GM19240 (cell line): Measurements from ENCODE around the gene SIGLEC12.
"Not testable (repeated sequence)": the region's sequence is repeated elsewhere in the genome, so short reads cannot be mapped to it uniquely, and the experiment has no call there.

ENCODE experiments used
- DNase-seq: peaks from one replicate; pipeline ENCODE4 v3.0.0; 2011; ENCODE audit warnings: low spot score; ENCODE audit not compliant: insufficient read length

SIGLEC12 gene

GRCh38 chr19:51460164-51460992 is 41.2 kb downstream of the SIGLEC12 start:
- no peak for DNase-seq

DNA sequence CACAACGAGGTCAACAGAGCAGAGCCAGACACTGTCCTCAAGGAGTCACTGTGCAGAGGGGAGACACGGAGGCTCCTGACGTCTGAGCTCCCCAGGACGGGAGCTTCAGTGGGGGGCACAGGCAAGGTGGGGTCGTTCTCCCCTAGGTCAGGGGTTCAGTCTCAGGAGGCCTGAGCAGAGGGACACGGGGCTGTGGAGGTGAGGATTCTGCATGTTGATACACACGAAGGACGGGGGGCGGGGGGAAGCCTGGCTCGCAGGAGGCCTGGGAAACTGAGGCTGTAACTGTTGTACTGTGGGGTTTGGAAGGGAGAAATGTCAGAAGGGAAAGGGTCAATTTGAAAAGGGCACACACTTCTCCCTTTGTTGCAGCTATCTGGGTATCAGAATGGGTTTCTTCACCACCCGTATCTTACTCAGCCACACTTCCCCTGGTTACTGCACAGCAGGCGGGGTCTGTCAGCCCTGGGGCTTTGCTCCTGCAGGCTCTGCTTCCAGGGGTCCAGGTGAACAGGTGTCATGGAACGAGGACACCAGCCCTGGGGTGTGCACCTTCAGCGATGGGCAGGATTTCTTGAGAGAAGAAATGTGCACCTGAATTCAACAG is 42.6 kb downstream of the SIGLEC12 start:
- DNase-seq, result no peak

DNA sequence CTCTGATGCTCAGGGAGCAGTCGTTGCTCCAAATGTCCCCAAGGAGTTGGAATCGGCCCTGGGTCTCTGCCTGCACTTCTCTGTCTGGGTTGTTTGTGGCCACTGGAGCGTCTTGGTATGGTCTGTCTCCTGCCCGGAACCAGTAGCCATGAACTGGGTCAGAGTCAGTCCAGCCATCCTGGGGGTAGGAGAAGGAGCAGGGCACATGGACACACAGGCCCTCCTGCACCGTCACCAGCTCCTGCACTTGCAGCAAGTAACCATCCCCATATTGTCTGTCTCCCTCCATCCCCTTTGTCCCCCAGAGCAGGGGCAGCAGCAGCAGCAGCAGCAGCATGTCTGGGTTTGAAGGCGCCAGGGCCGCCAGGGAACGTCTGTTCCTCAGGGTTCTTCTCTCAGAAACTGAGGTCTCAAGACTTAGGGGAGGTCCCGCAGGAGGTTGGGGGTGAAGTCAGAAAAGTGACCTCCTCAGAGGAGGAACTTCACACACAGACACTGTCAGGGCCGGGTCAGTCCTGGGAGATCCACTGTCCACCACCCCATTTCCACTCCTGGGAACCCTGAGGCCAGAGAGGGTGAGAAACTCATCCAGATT is 43.5 kb downstream of the SIGLEC12 start, which contains the start of gene SIGLEC8:
Gene SIGLEC8 (minus strand): TSS at position 404 of the 595 bp plus-strand sequence. CDS start 67 bp downstream, at position 337.
- no peak for DNase-seq

GRCh38 chr19:51457351-51458013 is 44.1 kb downstream of the SIGLEC12 start:
- DNase-seq, result no peak

GRCh38 chr19:51456541-51457290 is 44.9 kb downstream of the SIGLEC12 start:
- DNase-seq, result no peak

DNA sequence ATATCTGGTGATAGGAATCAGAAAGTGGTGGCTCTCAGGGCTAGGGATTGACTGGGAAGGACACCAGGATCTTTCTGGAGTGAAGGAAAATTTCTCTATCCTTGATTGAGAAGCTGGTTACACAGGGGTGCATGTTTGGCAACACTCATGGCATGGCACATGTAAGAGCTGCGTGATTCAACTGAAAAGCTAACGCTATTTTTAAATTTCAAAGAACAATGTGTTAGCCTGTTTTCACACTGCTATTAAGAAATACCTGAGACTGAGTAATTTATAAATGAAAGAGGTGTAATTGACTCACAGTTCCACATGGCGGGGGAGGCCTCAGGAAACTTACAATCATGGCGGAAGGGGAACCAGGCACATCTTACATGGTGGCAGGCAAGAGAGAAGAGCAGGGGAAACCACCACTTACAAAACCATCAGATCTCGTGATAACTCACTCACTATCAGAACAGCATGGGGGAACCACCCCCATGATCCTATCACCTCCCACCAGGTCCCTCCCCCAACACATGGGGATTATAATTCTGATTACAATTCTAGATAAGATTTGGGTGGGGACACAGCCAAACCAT is 50.8 kb downstream of the SIGLEC12 start:
- no peak for DNase-seq

DNA sequence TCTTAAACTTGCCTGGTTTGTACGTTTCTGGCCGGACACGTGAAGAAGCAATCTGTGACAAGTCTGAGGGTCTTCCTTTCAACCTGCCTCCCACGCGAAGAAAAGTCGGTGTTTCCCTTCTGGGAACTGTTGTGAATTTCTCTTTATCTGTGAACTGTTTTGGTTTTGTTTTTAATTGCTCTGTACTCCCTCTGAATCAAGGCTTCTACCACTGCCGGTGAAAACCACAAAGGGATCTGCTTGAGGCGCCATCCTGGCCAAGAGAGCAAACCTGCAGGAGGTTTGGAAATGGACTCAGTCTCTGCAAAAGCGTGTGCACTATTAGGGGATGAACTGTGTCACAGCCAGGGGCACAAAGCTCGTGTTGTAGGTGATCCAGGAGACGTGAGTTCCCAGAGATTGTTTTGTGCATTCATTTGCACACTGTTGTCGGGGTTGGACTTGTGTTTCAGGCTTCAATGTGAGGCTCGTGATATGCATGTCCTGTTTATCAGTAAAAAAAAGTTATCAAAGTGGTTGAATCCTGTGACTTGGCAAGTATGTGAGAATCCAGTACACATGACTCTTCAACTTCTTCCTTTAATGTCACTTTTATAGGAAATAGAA is 53.1 kb downstream of the SIGLEC12 start:
- DNase-seq, result no peak

GRCh38 chr19:51448011-51448410 is 53.6 kb downstream of the SIGLEC12 start:
- DNase-seq, result no peak

DNA sequence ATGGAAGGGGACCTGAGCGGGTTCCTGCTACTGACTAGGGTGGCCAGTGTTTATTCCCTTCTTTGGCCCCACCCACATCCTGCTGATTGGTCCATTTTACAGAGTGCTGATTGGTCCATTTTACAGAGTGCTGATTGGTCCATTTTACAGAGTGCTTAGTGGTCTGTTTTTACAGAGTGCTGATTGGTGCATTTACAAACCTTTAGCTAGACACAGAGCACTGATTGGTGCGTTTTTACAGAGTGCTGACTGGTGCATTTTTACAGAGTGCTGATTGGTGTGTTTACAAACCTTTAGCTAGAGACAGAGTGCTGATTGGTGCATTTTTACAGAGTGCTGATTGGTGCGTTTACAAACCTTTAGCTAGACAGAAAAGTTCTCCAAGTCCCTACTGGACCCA is 54.1 kb downstream of the SIGLEC12 start:
- not testable (repeated sequence) for DNase-seq

- DNase-seq, result peak; percentile 53
Measured at GRCh38 chr19:51441410-51442390, 59.9 kb downstream of the SIGLEC12 start.
